Tibial nerve (tissue), 4 donors: ENCODE results near the gene ANXA9. TPM values are rescaled to one million over a fixed set of nuclear protein-coding genes. Genes with fewer than 3 reads are reported as not detected.
A peak's percentile ranks its signal among the peaks of the same experiment; 100 is the strongest.

Experiments used
- DNase-seq, 2 donors: peaks; one replicate each; pipeline ENCODE4 v3.0.0-alpha.2; 2019; ENCODE audit warnings: low spot score in 2 of 2
- H3K27ac ChIP-seq, 4 donors: fragments of 200-600 bp; sonication (generic) in 3 of 4; one replicate each; pipeline ENCODE4 v1.5.1; 2017 to 2019; ENCODE audit warnings: mild to moderate bottlenecking in 1 of 4
- H3K27me3 ChIP-seq, 2 donors: fragments of 200-600 bp; sonication (generic) in 1 of 2; one replicate each; pipeline versions ENCODE4 v1.5.1 to v1.6.0; 2017 to 2019
- H3K36me3 ChIP-seq, 3 donors: fragments of 200-600 bp; sonication (generic); one replicate each; pipeline ENCODE4 v1.5.1; 2018 to 2019
- H3K4me1 ChIP-seq, 4 donors: fragments of 200-600 bp; sonication (generic) in 3 of 4; one replicate each; pipeline ENCODE4 v1.5.1; 2017 to 2019
- H3K4me3 ChIP-seq, 4 donors: fragments of 200-600 bp; sonication (generic) in 3 of 4; one replicate each; pipeline ENCODE4 v1.5.1; 2017 to 2019; ENCODE audit warnings: mild to moderate bottlenecking in 1 of 4, moderate library complexity in 1 of 4
- H3K9me3 ChIP-seq, 4 donors: fragments of 200-600 bp; sonication (generic) in 3 of 4; one replicate each; pipeline ENCODE4 v1.5.1; 2017 to 2019
- EP300 ChIP-seq, 2 donors: sonication (generic); formaldehyde crosslinking; IDR thresholded peaks; one replicate each; pipeline ENCODE4 v1.6.1; 2017; ENCODE audit warnings: antibody characterized with exemption in 2 of 2, mild to moderate bottlenecking in 1 of 2
- POLR2A ChIP-seq, 2 donors: fragments of 450-650 bp; IDR thresholded peaks; one replicate each; pipeline ENCODE4 v1.6.1; 2017; ENCODE audit warnings: antibody characterized with exemption in 2 of 2, mild to moderate bottlenecking in 2 of 2, moderate library complexity in 2 of 2
- WGBS, 2 donors: methylation state at CpG; one replicate each; pipeline ENCODE4 v1.1.5; 2018; 5-methylcytosine and 5-hydroxymethylcytosine counted together
- total RNA-seq, 4 donors: library from RNA; depleted of rRNA; stranded (reverse); fragments of >200 nt; gene quantifications; one replicate each; pipeline ENCODE4 v1.1.0, GENCODE V29; 2016
- TF ChIP-seq, protein P1 (sequence below), 5 experiments: fragments of 200-600 bp in 3 of 5; fragments of 450-650 bp in 2 of 5; sonication (generic) in 3 of 5; IDR thresholded peaks; one replicate each; pipeline ENCODE4 v1.5.1; 2016 to 2019; ENCODE audit warnings: antibody characterized with exemption in 5 of 5, mild to moderate bottlenecking in 3 of 5, moderate library complexity in 2 of 5

The ANXA9 gene
- total RNA-seq, 4 donors from 2014 or later = 2.1 to 12.2 (median 7.8) TPM

- TF ChIP-seq, protein P1, sequence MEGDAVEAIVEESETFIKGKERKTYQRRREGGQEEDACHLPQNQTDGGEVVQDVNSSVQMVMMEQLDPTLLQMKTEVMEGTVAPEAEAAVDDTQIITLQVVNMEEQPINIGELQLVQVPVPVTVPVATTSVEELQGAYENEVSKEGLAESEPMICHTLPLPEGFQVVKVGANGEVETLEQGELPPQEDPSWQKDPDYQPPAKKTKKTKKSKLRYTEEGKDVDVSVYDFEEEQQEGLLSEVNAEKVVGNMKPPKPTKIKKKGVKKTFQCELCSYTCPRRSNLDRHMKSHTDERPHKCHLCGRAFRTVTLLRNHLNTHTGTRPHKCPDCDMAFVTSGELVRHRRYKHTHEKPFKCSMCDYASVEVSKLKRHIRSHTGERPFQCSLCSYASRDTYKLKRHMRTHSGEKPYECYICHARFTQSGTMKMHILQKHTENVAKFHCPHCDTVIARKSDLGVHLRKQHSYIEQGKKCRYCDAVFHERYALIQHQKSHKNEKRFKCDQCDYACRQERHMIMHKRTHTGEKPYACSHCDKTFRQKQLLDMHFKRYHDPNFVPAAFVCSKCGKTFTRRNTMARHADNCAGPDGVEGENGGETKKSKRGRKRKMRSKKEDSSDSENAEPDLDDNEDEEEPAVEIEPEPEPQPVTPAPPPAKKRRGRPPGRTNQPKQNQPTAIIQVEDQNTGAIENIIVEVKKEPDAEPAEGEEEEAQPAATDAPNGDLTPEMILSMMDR (IDR thresholded peaks at IDR 0.05) = no peak
- TF ChIP-seq POLR2A (IDR thresholded peaks at IDR 0.05) (no peak), EP300 (IDR thresholded peaks at IDR 0.05) (no peak)
- Histone ChIP-seq H3K27ac (peak overlapping the region in 2 of 4 donors; percentile 85 to 86), H3K36me3 (peaks cover 0 to 63% (median 8%) of the 10 kb centered on the region in 3 donors), H3K9me3 (no peaks in the 10 kb centered on the region), H3K4me1 (peaks cover 0 to 85% (median 35%) of the 10 kb centered on the region in 4 donors), H3K4me3 (no peak overlapping the region), H3K27me3 (no peaks in the 10 kb centered on the region)
- WGBS, 2 donors = 93 to 94% methylated on average over 3 of the region's 3 CpGs
- no peak for DNase-seq
Observed at GRCh38 chr1:151000408-151000807, 18.3 kb downstream of the ANXA9 start.

DNA sequence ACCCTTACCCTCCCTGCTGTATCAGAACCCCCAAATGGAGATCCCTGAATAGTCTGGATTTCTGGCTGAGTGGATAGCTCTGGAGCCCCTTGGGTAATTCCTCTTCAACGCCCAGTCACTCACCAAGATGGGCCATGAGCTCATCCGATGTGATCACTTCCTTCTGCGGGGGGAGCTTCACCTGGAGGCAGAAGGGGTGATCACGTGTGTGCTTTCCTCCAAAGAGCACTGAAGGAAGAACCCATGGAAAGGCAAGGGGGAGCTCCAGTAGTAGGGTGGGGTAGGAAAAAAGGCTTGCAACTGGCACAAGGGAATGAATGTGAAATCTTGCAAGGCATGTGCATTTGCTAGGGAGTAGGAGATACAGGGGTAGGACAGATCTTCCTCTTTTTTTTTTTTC, 19.5 kb downstream of the ANXA9 start:
- peaks cover 0 to 60% (median 8%) of the 10 kb centered on the region in 3 donors for H3K36me3 ChIP-seq
- 71 to 72% methylated on average over 4 of the region's 4 CpGs for WGBS, 2 donors
- peak overlapping the region in 2 of 4 donors; percentile 86 to 91 for H3K27ac ChIP-seq
- H3K4me3 ChIP-seq = no peak overlapping the region
- peaks cover 0 to 78% (median 34%) of the 10 kb centered on the region in 4 donors for H3K4me1 ChIP-seq
- no peaks in the 10 kb centered on the region for H3K27me3 ChIP-seq
- no peak for TF ChIP-seq POLR2A (IDR thresholded peaks at IDR 0.05)
- TF ChIP-seq, protein P1 (IDR thresholded peaks at IDR 0.05) = no peak
- no peak for TF ChIP-seq EP300 (IDR thresholded peaks at IDR 0.05)
- no peaks in the 10 kb centered on the region for H3K9me3 ChIP-seq
- DNase-seq = no peak

DNA sequence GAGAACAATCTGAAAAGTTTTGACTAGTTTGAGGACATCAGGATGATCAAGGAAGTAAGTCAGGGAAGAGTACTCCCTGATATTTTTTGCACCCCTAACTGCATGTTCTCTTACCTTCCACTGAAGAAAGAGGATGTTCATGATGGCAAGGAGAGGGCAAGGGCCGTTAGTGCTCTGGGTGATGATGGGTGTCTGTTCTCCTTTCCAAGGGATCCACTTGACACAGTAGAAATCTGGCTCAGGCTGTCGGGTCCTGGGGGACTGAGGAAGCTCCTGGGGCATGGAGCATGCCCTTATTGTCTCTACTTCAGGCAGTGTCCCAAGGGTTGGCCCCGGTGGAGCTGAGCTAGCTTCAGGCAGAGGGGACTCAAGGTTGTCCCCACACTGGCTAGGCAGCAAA, 20.0 kb downstream of the ANXA9 start:
- peak overlapping the region in 2 of 4 donors; percentile 91 to 96 for H3K27ac ChIP-seq
- no peak for DNase-seq
- TF ChIP-seq POLR2A (IDR thresholded peaks at IDR 0.05) = no peak
- TF ChIP-seq EP300 (IDR thresholded peaks at IDR 0.05) = no peak
- TF ChIP-seq, protein P1 (IDR thresholded peaks at IDR 0.05) = no peak
- 71 to 79% methylated on average over 3 of the region's 3 CpGs for WGBS, 2 donors
- H3K4me3 ChIP-seq = peak overlapping the region in 1 of 4 donors; percentile 58
- H3K4me1 ChIP-seq = peaks cover 0 to 77% (median 36%) of the 10 kb centered on the region in 4 donors
- peaks cover 0 to 55% (median 8%) of the 10 kb centered on the region in 3 donors for H3K36me3 ChIP-seq
- no peaks in the 10 kb centered on the region for H3K9me3 ChIP-seq
- no peaks in the 10 kb centered on the region for H3K27me3 ChIP-seq

GRCh38 chr1:151002611-151003010, 20.5 kb downstream of the ANXA9 start:
- Histone ChIP-seq H3K27me3 (no peaks in the 10 kb centered on the region), H3K4me3 (peak overlapping the region in 1 of 4 donors; percentile 58), H3K4me1 (peaks cover 0 to 82% (median 42%) of the 10 kb centered on the region in 4 donors), H3K9me3 (no peaks in the 10 kb centered on the region), H3K27ac (peak overlapping the region in 3 of 4 donors; percentile 40 to 96 (median 91)), H3K36me3 (peaks cover 0 to 50% (median 5%) of the 10 kb centered on the region in 3 donors)
- DNase-seq = no peak
- WGBS, 2 donors = 28 to 32% methylated on average over 2 of the region's 2 CpGs
- no peak for TF ChIP-seq EP300 (IDR thresholded peaks at IDR 0.05)

DNA sequence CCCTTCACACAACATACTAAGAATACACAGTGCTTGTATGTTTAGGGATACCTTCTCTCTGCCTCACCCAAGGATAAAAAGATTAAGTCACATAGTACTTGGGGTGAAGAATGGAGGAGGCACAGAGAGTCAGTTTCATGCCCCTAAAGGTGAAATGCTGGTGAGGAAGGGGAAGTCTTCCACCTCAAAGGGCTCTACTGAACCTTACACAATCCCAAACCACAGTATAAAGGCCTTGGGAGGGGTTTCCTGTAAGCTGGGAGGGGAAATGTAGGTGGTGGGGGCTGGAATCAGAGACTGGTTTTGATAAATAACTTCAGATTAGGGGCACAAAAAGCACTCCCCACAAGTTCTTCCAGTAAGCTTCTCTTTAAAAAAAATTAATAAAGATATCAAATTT, 21.1 kb downstream of the ANXA9 start:
- H3K4me3 ChIP-seq = peak overlapping the region in 3 of 4 donors; percentile 14 to 71 (median 58)
- H3K27ac ChIP-seq = peak overlapping the region in 3 of 4 donors; percentile 40 to 96 (median 91)
- H3K27me3 ChIP-seq = no peaks in the 10 kb centered on the region
- peaks cover 0 to 44% (median 0%) of the 10 kb centered on the region in 3 donors for H3K36me3 ChIP-seq
- TF ChIP-seq, protein P1 (IDR thresholded peaks at IDR 0.05) = no peak
- TF ChIP-seq EP300 (IDR thresholded peaks at IDR 0.05) (no peak), POLR2A (IDR thresholded peaks at IDR 0.05) (no peak)
- H3K4me1 ChIP-seq = peaks cover 0 to 85% (median 46%) of the 10 kb centered on the region in 4 donors
- H3K9me3 ChIP-seq = no peaks in the 10 kb centered on the region
- DNase-seq = no peak
